Measurements from ENCODE around the gene GATA3.

GATA3 gene

DNA sequence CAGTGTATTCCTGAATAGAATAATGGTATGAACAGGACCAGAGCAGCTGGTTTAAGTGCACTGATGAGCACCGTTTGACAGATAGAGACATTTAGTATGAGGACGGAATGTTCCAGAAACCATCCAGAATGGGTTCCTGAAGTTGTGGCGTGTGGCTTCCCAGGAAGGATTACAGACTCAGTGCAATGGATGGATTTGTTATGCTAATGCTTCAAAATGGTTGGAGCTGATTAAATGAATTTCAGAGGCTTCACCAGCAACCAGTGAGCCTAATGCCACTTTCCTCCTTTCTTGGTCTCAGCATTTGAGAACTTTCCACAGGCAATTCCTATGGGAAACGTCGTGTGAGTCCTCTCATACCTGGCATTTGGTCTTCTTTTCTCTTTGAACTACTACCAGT, 9.9 kb downstream of the GATA3 start:
- H3K27ac ChIP-seq, result no peak overlapping the region
- TF ChIP-seq ZFX (IDR thresholded peaks at IDR 0.05), result no peak
- TF ChIP-seq, protein P1, sequence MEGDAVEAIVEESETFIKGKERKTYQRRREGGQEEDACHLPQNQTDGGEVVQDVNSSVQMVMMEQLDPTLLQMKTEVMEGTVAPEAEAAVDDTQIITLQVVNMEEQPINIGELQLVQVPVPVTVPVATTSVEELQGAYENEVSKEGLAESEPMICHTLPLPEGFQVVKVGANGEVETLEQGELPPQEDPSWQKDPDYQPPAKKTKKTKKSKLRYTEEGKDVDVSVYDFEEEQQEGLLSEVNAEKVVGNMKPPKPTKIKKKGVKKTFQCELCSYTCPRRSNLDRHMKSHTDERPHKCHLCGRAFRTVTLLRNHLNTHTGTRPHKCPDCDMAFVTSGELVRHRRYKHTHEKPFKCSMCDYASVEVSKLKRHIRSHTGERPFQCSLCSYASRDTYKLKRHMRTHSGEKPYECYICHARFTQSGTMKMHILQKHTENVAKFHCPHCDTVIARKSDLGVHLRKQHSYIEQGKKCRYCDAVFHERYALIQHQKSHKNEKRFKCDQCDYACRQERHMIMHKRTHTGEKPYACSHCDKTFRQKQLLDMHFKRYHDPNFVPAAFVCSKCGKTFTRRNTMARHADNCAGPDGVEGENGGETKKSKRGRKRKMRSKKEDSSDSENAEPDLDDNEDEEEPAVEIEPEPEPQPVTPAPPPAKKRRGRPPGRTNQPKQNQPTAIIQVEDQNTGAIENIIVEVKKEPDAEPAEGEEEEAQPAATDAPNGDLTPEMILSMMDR (conservative IDR thresholded peaks at IDR 0.05), result no peak

DNA sequence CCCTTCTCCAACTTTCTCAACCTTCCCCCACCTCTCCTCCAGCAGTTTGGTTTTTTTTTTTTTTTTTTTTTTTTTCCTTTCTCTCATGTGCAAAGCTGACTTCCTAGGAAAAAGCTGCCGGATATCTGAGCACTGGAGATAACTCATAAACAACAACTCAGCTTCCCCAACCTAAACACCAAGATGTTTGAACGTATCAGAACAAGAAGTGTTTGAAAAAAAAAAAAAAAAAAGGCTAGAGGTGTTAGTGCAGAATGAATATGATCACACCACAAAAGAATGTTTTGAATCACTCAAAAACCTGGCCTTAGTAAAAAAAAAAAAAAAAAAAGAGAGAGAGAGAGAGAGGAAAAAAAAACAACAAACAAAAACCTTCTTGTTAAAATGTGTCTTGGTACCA, 11.2 kb downstream of the GATA3 start:
- no peak overlapping the region for H3K27ac ChIP-seq
- TF ChIP-seq, protein P1 (conservative IDR thresholded peaks at IDR 0.05), result no peak

DNA sequence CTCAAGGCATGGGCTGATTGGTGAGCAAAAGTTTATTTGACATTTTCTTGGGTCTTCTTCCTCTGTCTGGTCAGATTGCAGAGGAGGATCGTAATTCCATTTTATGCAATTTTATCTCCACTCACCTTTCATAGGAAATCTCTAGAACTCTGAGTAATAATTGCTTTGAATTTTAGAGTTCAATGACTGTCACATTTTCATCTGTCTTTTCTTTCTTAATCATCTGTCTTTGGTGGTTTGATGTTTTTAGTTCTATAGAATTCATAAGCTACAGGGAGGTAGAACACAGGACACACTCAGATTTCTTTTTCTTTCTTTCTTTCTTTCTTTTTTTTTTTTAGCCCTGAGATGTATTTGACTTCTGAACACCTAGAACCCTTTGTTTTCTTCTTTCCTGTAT, 11.6 kb downstream of the GATA3 start:
- no peak for TF ChIP-seq ZFX (IDR thresholded peaks at IDR 0.05)
- H3K27ac ChIP-seq, result no peak overlapping the region

DNA sequence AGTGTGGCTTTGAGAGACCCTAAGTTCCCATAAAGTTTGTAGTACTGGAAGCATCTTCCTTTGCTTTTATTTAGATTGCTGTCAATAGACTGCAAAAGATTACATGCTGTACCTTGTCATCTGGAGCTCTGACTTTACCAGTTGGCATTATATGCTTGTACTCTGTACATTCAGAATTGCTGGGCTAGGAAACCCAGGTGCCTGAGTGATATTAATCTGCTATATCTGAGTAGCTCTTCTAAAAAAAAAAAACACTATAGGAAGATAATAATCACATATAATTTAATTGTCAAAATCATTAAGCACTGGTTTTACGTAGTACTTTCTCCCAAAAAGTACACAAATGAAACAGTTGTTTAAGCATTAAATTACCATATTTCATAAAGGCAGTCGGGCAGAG, 12.3 kb downstream of the GATA3 start:
- no peak overlapping the region for H3K27ac ChIP-seq
- TF ChIP-seq ZFX (IDR thresholded peaks at IDR 0.05), result no peak

DNA sequence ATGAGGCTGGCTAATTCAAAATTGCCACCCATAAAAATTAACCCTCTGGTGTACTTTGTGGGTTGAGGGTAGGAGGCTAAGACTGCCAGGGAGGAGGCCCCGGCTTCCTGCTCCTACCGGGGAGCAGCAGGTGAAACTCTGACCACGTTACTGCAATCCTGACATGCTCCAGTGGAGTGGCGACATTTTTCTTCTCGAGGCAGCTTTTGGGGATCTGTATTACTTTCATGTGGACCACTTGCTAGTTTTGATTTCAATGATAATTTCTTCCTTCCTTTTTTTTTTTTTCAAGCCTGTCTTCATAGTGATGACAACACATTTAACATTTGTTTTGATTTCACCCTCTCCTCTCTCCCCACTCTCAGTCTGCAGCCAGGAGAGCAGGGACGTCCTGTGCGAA, 14.6 kb downstream of the GATA3 start:
- TF ChIP-seq, protein P1 (conservative IDR thresholded peaks at IDR 0.05), result no peak
- TF ChIP-seq ZFX (IDR thresholded peaks at IDR 0.05), result no peak
- no peak overlapping the region for H3K27ac ChIP-seq

DNA sequence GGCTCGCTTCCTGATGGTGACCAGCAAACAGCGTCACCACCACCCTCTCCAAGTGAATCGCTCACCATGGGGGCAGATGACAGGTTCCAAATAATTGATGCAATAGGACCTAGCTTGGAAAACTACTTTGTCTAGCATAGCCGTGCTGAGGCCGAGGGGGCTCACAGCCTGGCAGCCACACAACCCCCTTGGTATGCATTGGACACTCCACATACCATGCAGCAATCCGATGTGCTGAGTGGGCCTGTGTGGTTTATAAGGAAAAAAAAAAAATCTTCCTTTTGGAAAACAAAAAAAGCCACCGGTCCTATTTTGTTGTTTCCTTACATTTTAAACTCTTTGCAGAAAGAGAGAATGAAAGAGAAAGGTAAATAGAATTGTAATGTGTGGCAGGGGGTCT, 15.1 kb downstream of the GATA3 start:
- no peak for TF ChIP-seq ZFX (IDR thresholded peaks at IDR 0.05)
- TF ChIP-seq, protein P1 (conservative IDR thresholded peaks at IDR 0.05), result no peak
- H3K27ac ChIP-seq, result no peak overlapping the region

DNA sequence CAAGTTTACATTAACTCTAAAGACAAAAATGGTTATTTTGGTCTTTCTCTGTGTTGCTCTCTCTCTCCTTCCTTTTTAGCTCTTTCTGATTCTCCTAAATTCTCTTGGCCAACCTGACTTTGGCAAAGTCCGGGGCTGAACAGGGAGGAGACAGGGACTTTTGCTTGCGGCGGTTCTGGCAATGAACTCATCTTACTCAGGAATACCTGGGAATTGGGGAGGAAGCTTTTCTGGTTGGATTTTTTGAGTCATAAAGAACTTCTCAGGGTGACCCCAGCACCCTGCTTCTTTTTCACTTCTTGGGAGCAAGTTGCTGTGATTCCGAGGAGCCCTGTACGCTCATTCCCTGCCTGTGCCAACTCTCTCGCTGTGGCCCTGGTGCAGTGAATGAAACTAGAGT, 16.0 kb downstream of the GATA3 start:
- H3K27ac ChIP-seq, result no peak overlapping the region
- no peak for TF ChIP-seq ZFX (IDR thresholded peaks at IDR 0.05)
- TF ChIP-seq, protein P1 (conservative IDR thresholded peaks at IDR 0.05), result no peak

DNA sequence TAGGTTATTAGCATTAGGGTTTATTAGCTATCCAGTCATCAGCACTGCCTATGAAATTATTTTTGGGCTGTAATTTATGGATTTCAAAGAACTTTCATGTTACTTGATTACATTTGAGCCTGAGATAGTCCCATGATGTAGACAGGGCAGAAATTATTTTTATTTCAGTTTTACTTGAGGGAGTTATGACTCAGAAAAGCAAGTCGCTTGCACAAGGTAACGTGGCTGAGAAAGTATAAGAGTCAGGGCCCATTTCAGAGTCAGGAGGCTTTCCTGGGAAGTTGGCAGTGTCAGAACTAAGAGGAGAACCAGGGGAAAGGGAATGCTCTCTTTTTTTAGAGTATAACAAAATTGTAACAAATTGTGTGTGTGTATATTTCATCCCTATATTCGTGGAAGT, 16.5 kb downstream of the GATA3 start:
- TF ChIP-seq, protein P1 (conservative IDR thresholded peaks at IDR 0.05), result no peak
- no peak for TF ChIP-seq ZFX (IDR thresholded peaks at IDR 0.05)
- H3K27ac ChIP-seq, result no peak overlapping the region

DNA sequence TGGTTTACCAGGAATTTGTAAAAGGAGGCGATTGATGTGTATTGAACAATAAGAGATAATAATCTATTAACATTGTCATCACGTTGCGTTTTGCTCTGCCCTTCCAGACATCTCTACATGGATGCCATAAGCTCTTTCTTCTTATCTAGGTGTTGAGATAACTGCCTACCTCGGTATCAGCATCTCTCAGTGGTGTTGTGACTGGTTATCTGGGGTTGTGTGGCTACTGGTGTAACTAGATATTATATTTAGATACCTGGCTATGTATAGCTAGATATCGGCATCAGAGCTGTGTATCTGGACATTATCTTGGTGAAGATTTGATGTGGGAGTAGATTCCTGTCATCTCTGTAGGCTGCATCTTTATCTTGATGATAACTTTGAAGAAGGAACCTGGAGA, 17.2 kb downstream of the GATA3 start:
- H3K27ac ChIP-seq, result no peak overlapping the region
- no peak for TF ChIP-seq ZFX (IDR thresholded peaks at IDR 0.05)
- TF ChIP-seq, protein P1 (conservative IDR thresholded peaks at IDR 0.05), result no peak
